ENCODE measurements around the gene ENPP3.
A peak's percentile ranks its signal among the peaks of the same experiment; 100 is the strongest.

DNA sequence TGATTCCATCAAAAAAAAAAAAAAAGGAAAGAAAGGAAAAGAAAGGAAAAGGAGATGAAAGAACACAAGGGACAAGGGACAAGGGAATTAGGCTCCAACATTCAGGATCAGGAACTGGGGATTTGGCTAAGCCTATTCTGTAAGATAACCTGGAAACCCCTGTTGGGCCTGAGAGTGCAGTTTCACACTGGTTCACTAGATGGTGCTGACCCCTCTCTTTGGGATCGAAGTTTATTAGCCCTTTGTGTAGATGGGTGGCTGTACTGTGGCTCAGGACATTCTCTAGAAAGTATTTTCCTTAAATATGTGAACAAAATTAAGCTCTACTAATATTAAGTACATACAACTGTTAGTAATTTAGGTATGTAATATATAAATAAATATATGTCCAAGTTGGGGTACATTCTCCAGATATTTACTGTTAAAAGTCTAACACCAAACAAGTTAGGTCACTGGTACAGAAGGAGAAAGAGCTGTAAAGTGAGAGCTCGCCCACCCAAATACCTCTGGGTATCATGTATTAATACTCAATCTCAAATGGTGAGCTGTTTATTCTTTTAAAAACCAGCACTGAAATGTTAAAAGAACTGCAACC is 57.8 kb downstream of the ENPP3 start:
- TF ChIP-seq POLR2AphosphoS5 (IDR thresholded peaks at IDR 0.05; ENCODE audit: low read length): no peak
- TF ChIP-seq, protein P1, sequence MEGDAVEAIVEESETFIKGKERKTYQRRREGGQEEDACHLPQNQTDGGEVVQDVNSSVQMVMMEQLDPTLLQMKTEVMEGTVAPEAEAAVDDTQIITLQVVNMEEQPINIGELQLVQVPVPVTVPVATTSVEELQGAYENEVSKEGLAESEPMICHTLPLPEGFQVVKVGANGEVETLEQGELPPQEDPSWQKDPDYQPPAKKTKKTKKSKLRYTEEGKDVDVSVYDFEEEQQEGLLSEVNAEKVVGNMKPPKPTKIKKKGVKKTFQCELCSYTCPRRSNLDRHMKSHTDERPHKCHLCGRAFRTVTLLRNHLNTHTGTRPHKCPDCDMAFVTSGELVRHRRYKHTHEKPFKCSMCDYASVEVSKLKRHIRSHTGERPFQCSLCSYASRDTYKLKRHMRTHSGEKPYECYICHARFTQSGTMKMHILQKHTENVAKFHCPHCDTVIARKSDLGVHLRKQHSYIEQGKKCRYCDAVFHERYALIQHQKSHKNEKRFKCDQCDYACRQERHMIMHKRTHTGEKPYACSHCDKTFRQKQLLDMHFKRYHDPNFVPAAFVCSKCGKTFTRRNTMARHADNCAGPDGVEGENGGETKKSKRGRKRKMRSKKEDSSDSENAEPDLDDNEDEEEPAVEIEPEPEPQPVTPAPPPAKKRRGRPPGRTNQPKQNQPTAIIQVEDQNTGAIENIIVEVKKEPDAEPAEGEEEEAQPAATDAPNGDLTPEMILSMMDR (IDR thresholded peaks at IDR 0.05 in 2 of 3, conservative IDR thresholded peaks at IDR 0.05 in 1 of 3; ENCODE audit: control insufficient read depth in 2 of 3, extremely low read depth in 1 of 3, insufficient read depth in 1 of 3, low read depth in 3 of 3, low read length in 3 of 3): peak; percentile 61 to 77 (median 72)
- no peak for TF ChIP-seq SMAD1 (IDR thresholded peaks at IDR 0.05; ENCODE audit: low read depth, partially characterized antibody)
- TF ChIP-seq MYB (IDR thresholded peaks at IDR 0.05; ENCODE audit: borderline replicate concordance, low read depth, low read length): no peak
- TF ChIP-seq SUZ12 (IDR thresholded peaks at IDR 0.05; ENCODE audit: unreplicated experiment): no peak
- TF ChIP-seq POLR2A (IDR thresholded peaks at IDR 0.05; ENCODE audit: low read depth, low read length): no peak
- no peak for TF ChIP-seq BACH1 (IDR thresholded peaks at IDR 0.05; ENCODE audit: borderline replicate concordance)
- no peak for TF ChIP-seq TBL1XR1 (IDR thresholded peaks at IDR 0.05; ENCODE audit: low read depth, low read length)
- TF ChIP-seq RFX5 (IDR thresholded peaks at IDR 0.05; ENCODE audit: low read depth, low read length): no peak
- no peak for TF ChIP-seq FOS (IDR thresholded peaks at IDR 0.05; ENCODE audit: borderline replicate concordance, extremely low read depth, insufficient read length)
- TF ChIP-seq RCOR1 (conservative IDR thresholded peaks at IDR 0.05; ENCODE audit: low read depth, low read length): no peak

Measured in GM12878 (cell line).